CD1c-positive myeloid dendritic cell (primary cell): ENCODE results near the gene CMTM3.
"Not testable (repeated sequence)": the region's sequence is repeated elsewhere in the genome, so short reads cannot be mapped to it uniquely, and the experiment has no call there.

Experiments
- DNase-seq: peaks from one replicate; pipeline ENCODE4 v3.0.0-alpha.2; 2016; ENCODE audit errors: extremely low spot score

Gene CMTM3

DNA sequence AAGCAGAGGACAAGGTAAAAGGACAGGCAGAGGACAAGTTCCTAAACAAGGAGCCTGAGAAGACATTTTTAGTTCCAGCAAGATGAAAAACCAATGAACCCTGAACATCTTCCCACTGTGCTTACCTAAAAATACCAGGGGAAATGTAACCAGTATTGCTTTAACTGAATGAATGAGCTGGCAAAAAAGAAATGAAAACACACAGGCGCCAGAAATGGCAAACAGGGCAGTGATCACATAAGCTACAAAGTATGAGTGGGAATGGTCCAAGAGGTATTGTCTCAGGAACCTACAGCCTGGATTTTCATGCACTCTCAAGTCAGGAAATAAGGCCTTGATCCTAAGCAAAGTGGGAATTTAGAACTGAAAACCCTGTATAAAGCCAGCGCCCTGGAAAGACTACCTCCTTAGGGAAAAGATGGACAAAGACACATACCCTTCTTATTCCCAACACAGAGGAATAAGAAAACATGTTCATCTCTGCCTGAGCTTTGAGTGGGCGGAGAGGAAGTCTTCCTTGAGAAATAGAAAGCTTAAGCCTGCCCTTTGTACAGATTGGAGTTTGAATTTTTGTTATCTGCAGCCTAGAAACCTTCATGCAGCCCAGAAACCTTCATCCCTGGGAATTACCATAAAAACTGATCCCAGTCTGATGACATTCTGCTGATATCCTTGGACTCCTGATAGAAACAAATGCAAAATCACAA lies 23.1 kb upstream of the CMTM3 start:
- peak; percentile 72 for DNase-seq

DNA sequence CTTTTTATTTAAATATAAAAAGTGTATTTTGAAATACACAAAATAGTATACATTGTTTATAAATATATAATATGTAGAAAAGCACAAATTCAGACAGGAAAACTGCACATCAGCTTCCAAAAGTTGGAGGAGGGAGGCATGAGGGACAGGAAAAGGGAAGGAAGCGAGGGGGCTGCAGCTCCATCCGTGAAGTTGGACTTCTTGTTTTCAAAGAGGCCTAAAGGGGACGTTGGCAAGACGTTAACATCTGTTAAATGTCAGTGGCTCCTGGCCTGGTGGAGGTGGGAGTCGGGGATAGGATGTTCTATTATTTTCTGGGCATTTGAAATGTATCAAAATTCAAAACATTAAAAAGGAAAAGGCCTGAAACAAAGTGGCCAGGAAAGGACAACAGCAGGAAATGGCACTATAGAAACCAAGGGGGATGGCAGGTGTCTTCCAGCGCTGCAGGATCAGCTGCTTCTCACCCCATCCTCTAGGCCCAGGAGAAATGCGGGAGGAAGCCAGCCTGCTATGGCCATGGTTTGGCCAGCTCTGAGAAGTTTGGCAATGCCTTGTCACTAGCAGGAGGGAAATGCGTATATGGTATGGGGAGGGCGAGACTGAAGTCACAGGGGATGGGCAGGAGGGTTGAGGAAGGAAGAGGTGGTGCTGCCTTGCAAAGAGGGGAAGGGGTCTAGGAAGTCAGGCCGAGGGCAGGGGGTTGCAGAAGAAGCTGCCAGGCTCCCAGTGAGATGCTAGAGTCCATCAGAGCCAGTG lies 18.8 kb upstream of the CMTM3 start:
- DNase-seq, result peak; percentile 40

DNA sequence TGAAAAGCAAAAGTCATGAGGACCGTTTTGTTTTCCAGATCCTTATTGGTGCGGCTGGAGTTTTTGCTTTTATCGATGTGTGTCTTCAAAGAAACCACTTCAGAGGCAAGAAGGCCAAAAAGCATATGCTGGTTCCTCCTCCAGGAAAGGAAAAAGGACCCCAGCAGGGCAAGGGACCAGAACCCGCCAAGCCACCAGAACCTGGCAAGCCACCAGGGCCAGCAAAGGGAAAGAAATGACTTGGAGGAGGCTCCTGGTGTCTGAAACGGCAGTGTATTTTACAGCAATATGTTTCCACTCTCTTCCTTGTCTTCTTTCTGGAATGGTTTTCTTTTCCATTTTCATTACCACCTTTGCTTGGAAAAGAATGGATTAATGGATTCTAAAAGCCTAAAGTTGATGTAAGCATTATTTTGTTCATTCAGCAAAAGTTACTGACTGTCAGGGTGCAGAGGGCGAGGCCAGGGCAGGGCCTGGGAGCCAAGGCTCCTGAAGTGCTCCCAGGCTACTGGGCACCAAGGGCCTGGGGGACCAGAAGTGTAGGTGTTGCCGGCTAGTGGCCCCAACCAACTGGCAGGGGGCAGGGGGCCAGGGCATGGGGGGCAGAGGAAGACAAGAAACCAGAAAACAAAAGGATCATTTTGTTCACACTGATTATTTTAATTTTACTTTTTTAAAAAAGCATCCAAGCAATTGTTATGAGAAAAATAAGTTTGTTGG lies 16.5 kb upstream of the CMTM3 start:
- DNase-seq, result no peak

DNA sequence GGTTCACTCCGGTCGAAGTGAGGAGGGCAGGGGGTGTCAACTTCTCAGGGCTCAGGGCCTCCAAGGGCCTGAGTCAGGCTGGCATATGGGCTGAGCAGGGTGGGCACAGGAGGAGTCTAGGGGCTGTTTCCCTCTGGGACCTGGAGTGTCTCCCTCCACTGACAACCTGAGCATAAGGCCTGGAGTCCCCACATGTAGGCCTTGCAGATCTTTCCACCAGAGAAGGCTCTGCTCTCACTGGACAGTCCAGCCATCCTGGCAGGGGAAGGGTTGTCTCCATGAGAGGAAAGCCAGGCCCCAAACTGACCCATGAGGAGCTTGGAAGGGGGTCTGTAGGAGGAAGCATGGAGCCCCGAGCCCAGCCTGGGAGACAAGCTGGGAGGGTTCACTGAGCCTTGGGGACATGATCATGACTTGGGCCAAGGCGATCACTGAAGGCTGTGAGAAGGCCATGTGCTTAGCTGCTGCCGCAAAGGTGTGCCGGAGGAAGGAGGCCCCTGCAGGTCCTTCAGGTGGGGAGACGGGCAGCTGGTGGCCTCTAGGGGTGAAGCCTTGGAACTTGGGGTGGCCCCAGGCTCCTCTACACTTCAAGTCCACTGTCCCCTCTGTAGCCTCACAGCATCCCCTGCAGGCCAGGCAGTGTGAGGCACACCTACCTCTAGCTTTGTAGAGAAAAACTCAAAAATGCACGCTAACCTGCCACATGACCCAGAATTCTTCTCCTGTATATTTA lies 15.4 kb upstream of the CMTM3 start:
- DNase-seq, result peak; percentile 70

DNA sequence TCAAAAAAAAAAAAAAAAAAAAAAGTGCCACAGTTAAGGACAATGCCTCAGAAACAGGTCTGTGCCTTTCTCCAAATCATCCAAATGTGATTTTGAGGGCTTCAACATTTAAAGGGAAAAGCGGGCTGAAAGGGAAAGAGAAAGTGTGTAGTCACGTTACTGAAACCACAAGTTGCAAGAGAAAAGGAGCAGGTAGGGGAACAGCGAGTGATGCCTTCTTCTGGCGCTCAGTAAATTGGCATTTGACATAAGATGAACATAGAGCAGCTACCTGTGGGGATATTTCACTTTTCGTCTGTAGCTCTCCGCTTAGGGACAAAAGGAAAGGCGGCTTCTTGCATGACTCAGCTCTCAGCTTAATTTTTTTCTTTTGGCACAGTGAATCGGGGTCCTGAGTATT lies 14.2 kb upstream of the CMTM3 start:
- peak; percentile 32 for DNase-seq

DNA sequence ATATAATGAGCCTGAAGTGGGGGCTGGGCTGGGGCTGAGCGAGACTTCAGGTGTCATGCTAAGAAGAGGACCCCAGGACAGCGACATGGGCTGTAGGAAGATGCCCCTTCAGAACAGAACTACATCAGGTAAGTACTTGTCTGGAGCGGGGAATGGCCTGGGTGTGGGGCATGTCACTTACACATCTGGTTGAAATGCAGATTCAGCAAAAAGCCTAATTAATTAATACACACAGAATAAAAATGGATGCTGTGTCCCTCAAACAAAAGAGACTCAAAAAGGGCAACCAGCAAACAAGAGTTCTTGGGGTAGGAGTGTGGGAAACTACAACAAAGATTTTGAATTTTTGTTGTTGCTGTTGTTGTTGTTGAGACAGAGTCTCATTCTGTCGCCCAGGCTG lies 13.5 kb upstream of the CMTM3 start:
- no peak for DNase-seq

DNA sequence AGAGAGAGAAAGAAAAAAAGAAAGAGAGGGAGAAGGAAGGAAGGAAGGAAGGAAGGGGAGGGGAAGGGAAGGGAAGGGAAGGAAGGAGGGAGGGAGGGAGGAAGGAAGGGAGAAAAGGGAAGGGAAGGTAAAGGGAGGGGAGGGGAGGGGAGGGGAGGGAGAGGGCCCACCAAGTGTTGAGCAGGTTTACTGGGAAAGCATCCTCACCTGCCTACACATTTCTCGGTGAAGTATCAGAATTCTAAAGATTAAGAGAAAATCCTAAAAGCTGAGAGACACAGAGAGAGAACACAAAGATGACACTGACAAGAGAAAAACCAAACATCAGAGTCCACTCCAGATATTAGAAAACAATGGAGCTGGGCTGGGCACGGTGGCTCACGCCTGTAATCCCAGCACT lies 12.3 kb upstream of the CMTM3 start:
- no peak for DNase-seq

DNA sequence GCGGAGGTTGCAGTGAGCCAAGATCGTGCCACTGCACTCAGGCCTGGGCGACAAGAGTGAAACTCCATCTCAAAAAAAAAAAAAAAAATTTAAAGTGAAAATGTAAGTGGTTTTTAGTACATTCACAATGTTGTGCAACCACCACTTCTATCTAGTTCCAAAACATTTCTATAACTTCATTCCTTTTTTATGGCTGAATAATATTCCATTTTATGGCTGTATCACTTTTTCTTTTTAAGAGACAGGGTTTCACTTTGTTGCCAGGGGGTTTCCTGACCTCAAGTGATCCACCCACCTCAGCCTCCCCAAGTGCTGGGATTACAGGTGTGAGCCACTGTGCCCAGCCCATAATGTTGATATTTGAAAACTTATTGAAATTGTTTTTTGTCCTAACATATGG lies 11.7 kb upstream of the CMTM3 start:
- DNase-seq, result no peak

DNA sequence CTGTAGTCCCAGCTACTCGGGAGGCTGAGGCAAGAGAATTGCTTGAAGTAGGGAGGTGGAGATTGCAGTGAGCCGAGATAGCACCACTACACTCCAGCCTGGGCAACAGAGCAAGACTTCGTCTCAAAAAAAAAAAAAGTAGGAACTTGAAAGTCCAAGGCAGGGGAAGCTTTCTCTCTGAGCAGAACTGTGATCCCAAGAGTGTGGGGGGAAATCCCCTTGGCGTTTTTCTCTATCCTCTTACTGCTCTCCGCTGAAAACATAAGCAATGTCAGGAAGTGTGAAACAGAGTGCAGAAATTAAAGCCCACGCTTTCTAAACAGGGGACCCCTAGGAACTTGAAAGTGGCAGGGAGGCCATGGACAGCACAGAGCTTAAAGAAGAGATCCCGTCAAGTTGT lies 9.8 kb upstream of the CMTM3 start:
- peak; percentile 71 for DNase-seq

DNA sequence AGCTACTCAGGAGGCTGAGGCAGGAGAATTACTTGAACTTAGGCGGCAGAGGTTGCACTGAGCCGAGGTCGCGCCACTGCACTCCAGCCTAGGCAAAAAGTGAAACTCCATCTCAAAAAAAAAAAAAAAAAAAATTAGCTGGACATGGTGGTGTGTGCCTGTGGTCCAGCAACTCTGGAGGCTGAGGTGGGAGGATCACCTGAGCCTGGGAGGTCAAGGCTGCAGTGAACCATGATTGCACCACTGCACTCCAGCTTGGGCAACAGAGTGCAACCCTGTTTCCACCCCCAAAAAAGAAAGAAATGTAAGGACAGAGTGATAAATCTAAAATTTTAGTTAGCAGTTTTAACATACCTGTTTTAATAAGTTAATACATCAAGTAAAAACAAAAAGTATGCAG lies 7.9 kb upstream of the CMTM3 start:
- not testable (repeated sequence) for DNase-seq

DNA sequence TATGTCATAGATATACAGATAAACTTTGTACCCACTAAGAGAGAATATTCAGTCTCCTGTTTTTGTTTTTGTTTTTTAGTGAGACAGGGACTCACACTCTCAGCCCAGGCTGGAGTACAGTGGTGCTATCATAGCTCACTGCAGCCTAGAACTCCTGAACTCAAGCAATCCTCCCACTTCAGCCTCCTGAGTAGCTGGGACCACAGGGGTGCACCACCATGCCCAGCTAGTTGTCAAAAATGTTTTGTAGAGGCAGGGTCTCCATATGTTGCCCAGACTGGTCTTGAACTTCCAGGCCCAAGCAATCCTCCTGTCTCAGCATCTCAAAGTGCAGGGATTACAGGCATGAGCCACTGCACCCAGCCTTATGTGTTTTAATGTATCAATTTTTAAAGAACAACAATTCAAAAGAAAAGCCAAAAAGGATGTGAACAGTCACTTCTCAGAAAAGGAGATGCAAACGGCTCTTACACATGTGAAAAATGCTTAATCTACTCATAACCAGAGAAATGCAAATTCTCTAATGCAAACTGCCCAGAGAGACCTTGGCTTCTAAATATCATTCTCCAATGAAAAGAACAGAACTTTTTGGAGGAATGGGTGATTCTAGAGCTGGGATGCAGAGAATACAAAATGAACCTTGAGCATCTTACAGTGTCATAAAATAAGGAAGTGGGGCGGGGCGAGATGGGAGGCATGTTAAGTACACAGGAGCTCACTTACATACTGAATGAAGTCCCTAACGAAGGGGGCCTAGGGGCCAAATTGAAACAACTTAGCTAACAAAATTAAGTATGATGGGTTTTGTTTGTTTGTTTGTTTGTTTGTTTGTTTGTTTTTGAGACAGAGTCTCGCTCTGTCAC lies 7.3 kb upstream of the CMTM3 start:
- peak; percentile 33 for DNase-seq

DNA sequence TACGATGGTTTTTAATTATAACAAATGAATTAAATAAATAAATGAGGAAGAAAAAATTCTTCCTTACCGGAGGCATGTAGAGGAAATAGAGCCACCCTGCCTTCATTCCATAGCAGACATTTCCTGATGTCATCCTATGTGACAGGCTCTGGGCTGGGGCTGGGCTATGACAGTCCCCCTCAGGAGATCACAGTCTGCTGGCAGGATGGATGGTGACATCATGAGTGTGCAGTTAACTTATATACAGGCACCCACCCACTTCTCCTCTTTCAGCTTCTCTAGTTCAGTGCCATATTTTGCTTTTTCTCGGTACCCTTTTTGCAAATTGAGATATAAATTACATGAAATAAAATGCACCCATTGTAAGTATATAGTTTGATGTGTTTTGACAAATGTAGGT lies 6.4 kb upstream of the CMTM3 start:
- DNase-seq, result peak; percentile 29

DNA sequence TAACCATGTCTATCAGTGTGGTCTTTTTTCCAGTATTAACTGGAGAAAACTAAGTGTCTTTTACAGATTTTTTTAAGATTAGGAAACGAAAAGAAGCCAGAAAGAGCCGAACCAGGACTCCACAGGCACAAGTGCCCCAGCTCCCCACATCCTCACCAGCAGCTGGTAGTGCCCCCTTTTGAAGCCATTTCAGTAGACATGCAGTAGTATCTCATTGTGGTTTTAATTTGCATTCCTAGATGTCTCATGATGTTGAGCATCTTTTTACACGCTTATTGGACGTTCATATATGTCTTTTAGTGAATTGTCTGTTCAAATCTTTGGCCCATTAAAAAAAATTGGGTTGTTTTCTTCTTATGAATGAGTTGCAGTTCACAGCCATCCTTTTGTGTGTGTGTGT lies 4.8 kb upstream of the CMTM3 start:
- no peak for DNase-seq

DNA sequence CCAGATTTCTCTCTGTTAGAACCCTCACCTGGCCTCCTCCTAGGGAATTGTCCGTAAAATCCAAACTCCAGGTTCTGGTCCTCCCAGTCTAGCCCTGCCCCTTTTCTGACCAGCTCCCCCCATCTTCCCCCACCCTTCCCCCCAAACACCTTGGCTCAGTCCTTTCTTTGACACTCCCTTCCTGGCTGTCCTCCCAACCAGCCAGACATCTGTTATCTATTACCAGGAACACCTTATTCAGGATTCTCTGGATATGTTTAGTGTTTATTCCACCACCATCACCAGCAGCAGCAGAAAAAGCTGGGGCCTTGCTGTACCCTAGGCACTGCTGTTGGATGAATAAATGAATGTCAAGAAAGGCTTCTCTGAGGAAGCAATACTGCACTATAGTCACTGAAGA lies 4.0 kb upstream of the CMTM3 start:
- no peak for DNase-seq

DNA sequence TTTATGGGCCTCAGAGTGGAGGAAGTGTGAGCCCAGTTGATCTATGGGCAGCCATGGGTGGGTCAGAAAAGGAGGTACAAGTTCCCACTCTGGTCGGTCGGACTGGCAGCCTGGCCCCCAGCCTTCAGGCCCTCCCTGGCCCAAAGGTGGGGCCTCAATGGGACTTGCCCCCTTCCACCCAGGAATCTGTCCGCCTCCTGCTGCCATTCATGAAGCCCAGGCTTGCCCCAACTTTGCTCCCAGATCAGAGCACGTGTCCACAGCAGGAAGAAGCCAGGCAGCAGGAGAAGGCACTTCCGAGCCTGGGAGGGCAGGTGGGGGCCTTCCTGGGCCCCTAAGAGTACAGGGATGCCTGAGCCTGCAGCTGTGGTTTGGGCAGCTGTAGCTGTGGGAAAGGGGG lies 3.0 kb upstream of the CMTM3 start:
- no peak for DNase-seq

DNA sequence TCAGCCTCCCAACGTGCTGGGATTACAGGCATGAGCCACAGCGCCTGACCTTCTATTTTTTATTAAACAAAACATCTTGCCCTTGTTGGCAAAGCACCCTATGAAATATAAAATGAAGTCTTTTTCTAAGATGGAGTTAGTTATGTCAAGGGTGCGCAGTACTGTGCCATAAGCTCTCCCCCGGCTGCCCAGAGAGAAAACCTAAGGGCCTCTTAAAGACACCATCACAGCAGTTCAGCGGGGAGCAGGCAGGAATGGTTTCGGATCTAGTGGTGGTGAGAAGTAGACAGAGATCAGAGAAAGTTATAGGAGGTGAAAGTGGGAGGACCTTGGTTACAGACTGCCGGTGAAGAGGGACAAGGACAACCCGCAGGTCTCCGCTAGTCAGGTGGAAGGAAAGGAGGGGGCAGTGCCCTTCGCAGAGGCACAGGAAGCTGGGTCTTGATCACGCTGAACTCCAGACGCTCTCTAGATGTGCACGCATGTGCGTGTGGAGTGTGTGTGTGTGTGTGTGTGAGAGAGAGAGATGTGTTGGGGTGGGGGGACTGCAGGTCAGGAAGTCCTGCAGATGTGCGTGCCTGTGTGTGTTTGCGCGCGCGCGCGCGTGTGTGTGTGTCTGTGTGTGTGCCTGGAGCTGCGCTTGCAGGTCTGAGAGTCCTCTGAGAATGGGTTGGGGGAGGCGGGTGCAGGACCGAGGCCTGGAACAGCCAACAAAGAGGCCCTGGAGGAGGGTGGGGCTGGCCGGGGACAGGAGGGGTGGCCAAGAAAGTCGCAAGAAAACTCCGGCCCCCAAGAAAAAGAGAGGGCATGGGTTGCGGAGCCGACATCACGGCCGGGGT lies 748 bp upstream of the CMTM3 start:
- DNase-seq, result peak; percentile 70

DNA sequence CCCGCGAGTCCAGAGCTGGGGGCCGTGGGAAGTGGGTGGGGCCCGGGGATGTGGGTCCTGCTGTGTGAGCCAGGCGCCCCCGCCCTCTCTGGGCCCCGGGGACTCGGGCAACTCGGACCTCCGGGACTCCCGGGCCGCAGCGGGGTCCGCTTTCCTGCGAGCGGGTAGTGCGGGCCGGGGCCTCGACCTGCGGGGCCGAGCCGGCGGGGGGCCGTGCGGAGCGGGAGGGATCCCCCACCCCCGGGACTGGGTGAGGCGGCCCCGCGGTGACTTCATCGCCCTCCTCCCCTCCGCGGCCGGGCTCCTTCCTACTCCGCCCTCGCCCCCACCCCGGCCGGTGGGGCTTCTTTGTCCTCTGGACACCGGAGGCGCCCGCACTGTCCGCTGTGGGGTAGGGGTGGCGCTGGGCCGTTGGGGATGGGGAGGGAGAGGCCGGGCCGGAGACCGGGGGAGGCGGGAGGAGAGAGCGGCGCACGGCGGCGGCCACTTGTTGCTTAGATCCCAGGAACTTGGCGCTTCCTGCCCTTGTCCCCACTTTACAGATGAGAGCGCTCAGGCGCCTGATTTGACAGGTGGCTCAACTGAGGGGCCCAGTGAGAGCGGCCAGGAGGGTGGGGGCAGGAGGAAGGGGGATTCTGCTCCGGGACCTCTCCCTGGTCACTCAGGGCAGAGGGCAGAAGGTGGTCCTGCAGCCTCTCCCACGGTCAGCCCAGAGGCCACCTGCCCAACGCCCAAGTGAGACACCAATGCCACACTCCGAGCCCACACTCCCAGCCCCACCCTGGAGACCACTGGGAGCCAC lies 874 bp downstream of the CMTM3 start:
- DNase-seq, result peak; percentile 76

DNA sequence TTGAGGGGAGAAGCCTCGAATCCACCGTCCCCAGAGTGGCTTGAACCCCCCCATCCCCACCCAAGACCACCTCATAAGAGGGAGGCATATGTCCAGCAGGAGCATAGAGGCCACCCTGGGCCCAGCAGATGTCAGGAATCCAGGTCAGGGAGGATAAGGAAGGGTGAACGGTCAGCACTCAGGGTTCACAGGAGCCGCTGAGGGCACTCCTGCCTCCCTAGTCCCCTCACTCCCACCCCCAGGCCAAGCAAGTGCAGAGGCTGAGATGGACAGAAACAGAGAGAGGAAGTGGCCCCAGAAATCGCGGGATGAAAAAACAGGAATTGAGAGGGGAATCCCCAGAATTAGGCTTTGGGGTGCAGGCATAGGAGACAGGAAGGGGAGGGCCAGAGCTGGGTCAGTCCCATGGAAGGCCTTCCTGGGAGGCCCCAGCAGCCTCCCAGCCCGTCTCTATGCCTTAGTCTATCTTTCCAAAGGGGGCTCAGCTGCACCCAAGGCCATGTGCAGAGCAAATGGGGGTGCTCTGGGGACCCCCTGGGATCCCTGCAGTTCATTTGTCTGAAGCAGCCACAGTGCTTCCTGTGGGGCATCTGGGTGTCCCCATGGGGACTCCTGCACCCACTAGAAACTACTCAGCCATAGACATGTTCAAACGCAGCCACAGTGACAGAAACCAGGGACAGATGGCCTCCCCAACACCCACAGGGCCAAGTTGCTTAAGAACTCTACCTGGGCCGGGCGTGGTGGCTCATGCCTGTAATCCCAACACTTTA lies 1.7 kb downstream of the CMTM3 start:
- DNase-seq, result peak; percentile 83
